Erythroblast (primary cell): Measurements from ENCODE around the gene TRIM36.

Source experiments
- GATA1 ChIP-seq: IDR thresholded peaks from 2 replicates; pipeline ENCODE4 v1.6.1; 2011; ENCODE audit warnings: low read depth, mild to moderate bottlenecking, control low read depth, low read length, moderate library complexity
- POLR2A ChIP-seq: IDR thresholded peaks from 2 replicates; pipeline ENCODE4 v1.6.1; 2011; ENCODE audit warnings: mild to moderate bottlenecking, low read length

DNA sequence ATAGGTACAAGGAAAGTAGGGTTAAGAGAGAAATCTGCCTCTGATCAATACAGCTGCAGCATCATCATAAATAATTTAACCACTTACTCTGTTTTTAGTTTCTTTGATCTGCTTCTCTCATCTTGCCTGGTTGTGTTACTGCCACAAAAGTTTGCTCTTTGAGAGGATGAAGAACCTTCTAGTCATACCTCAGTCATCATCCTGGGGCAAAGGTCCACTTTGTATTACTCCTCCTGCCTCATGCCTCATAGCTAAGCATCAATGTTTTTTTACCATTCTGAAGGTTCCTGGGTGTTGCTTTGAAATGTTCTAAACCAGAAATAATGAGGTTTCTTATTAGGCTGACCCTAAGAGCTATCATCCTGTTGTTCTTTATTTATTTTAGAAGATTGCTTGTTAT lies 17.1 kb upstream of the TRIM36 start:
- TF ChIP-seq POLR2A (no peak), GATA1 (no peak)
